Fibroblast of skin of left biceps (primary cell): Measurements from ENCODE around the gene TST.

Source experiments
- DNase-seq, 2 experiments: peaks; one replicate each; pipeline ENCODE4 v3.0.0-alpha.2; 2013; ENCODE audit warnings: low read depth in 2 of 2

The TST gene

GRCh38 chr22:37019309-37020191, at the start of gene TST, which contains the start of gene MPST:
TST (minus strand) TSS chr22:37019447; CDS start chr22:37018732, 715 bp downstream.
MPST (plus strand) TSS chr22:37019742; CDS start chr22:37019837, 95 bp downstream.
- DNase-seq = no peak

GRCh38 chr22:37068859-37069258, 49.6 kb upstream of the TST start:
- no peak for DNase-seq

- DNase-seq = no peak
These were observed 48.2 kb upstream of the TST start for GRCh38 chr22:37067428-37067827.

- DNase-seq = no peak
These were observed 46.7 kb upstream of the TST start for GRCh38 chr22:37065961-37066360.

GRCh38 chr22:37065180-37065579, 45.9 kb upstream of the TST start:
- DNase-seq = no peak

GRCh38 chr22:37064553-37064952, 45.3 kb upstream of the TST start:
- no peak for DNase-seq

GRCh38 chr22:37063431-37064420, 44.5 kb upstream of the TST start:
- DNase-seq = no peak

- no peak for DNase-seq
These were observed 43.6 kb upstream of the TST start for GRCh38 chr22:37062702-37063381.

GRCh38 chr22:37062376-37062675, 43.1 kb upstream of the TST start:
- no peak for DNase-seq

GRCh38 chr22:37061611-37062375, 42.5 kb upstream of the TST start:
- DNase-seq = no peak

GRCh38 chr22:37060801-37061610, 41.8 kb upstream of the TST start:
- DNase-seq = no peak

- DNase-seq = no peak
These were observed 40.7 kb upstream of the TST start for GRCh38 chr22:37059876-37060449.

GRCh38 chr22:37058917-37059701, 39.9 kb upstream of the TST start:
- DNase-seq = no peak

- DNase-seq = no peak
These were observed 38.7 kb upstream of the TST start for GRCh38 chr22:37057796-37058510.

GRCh38 chr22:37057226-37057625, 38.0 kb upstream of the TST start:
- no peak for DNase-seq

- no peak for DNase-seq
These were observed 37.0 kb upstream of the TST start for GRCh38 chr22:37056246-37056645.

GRCh38 chr22:37054600-37055365, 35.5 kb upstream of the TST start:
- no peak for DNase-seq

GRCh38 chr22:37054056-37054395, 34.8 kb upstream of the TST start:
- DNase-seq = no peak
